ENCODE results near the gene OR1J4. TPM values are rescaled to one million over a fixed set of nuclear protein-coding genes. Genes with fewer than 3 reads are reported as not detected.

Gene OR1J4
- polyA plus RNA-seq, 5 donors = not detected

Other genes starting within 250 kb of the OR1J4 start
- 1 to 10 TPM; 3.7 to 5.6 (median 4.0) TPM for gene PTGS1, start 148.1 kb upstream of the OR1J4 start, polyA plus RNA-seq (ENCODE audit: insufficient read depth in 1 of 5, insufficient read length in 5 of 5, low replicate concordance in 1 of 5)
- not detected for gene OR1J1, start 41.2 kb upstream of the OR1J4 start, polyA plus RNA-seq (ENCODE audit: insufficient read depth in 1 of 5, insufficient read length in 5 of 5, low replicate concordance in 1 of 5)
- not detected for gene OR1J2, start 8.3 kb upstream of the OR1J4 start, polyA plus RNA-seq (ENCODE audit: insufficient read depth in 1 of 5, insufficient read length in 5 of 5, low replicate concordance in 1 of 5)
- gene OR1N1, start 8.2 kb downstream of the OR1J4 start, polyA plus RNA-seq (ENCODE audit: insufficient read depth in 1 of 5, insufficient read length in 5 of 5, low replicate concordance in 1 of 5) = not detected
- gene OR1N2, start 34.0 kb downstream of the OR1J4 start, polyA plus RNA-seq (ENCODE audit: insufficient read depth in 1 of 5, insufficient read length in 5 of 5, low replicate concordance in 1 of 5) = not detected
- under 1 TPM; 0.12 to 0.39 (median 0.28) TPM for gene OR1L8, start 64.2 kb downstream of the OR1J4 start, polyA plus RNA-seq (ENCODE audit: insufficient read depth in 1 of 5, insufficient read length in 5 of 5, low replicate concordance in 1 of 5)
- gene OR1Q1, start 95.6 kb downstream of the OR1J4 start, polyA plus RNA-seq (ENCODE audit: insufficient read depth in 1 of 5, insufficient read length in 5 of 5, low replicate concordance in 1 of 5) = not detected
- not detected for gene OR1B1, start 138.5 kb downstream of the OR1J4 start, polyA plus RNA-seq (ENCODE audit: insufficient read depth in 1 of 5, insufficient read length in 5 of 5, low replicate concordance in 1 of 5)
- not detected for gene OR1L1, start 142.6 kb downstream of the OR1J4 start, polyA plus RNA-seq (ENCODE audit: insufficient read depth in 1 of 5, insufficient read length in 5 of 5, low replicate concordance in 1 of 5)
- gene OR1L3, start 156.0 kb downstream of the OR1J4 start, polyA plus RNA-seq (ENCODE audit: insufficient read depth in 1 of 5, insufficient read length in 5 of 5, low replicate concordance in 1 of 5) = not detected
- not detected for gene OR1L4, start 204.8 kb downstream of the OR1J4 start, polyA plus RNA-seq (ENCODE audit: insufficient read depth in 1 of 5, insufficient read length in 5 of 5, low replicate concordance in 1 of 5)
- gene OR1L6, start 223.2 kb downstream of the OR1J4 start, polyA plus RNA-seq (ENCODE audit: insufficient read depth in 1 of 5, insufficient read length in 5 of 5, low replicate concordance in 1 of 5) = not detected

All from right lung (tissue), 5 donors.